HepG2 (cell line): ENCODE measurements around the gene ATP13A3.

Experiments
- ARNTL ChIP-seq: sonication (generic); formaldehyde crosslinking; IDR thresholded peaks from 2 replicates; pipeline ENCODE4 v1.4.0; 2020; ENCODE audit warnings: mild to moderate bottlenecking, missing genetic modification reagents
- DNMT1 ChIP-seq: sonication (generic); formaldehyde crosslinking; IDR thresholded peaks from 2 replicates; pipeline ENCODE4 v1.5.1; 2020; ENCODE audit warnings: mild to moderate bottlenecking, missing genetic modification reagents
- JUND ChIP-seq: sonication (generic); formaldehyde crosslinking; IDR thresholded peaks from 2 replicates; pipeline ENCODE4 v1.8.0; 2022; ENCODE audit warnings: mild to moderate bottlenecking, missing genetic modification reagents
- MAFK ChIP-seq, 2 experiments: IDR thresholded peaks in 1 of 2; conservative IDR thresholded peaks in 1 of 2; 2 replicates each; pipeline ENCODE4 v1.6.1; 2011; ENCODE audit warnings: improper control_type of control experiment in 2 of 2, low read length in 2 of 2
- NFRKB ChIP-seq: fragments of 450-650 bp; IDR thresholded peaks from 2 replicates; pipeline ENCODE4 v1.6.1; 2017
- POLR2AphosphoS2 ChIP-seq: IDR thresholded peaks from 2 replicates; pipeline ENCODE4 v1.6.1; 2011; ENCODE audit warnings: low read depth, low read length, improper control_type of control experiment
- POLR2AphosphoS5 ChIP-seq: IDR thresholded peaks from 2 replicates; pipeline ENCODE4 v1.6.1; 2012; ENCODE audit warnings: low read depth, low read length
- SMYD3 ChIP-seq: sonication (generic); formaldehyde crosslinking; IDR thresholded peaks from 2 replicates; pipeline ENCODE4 v1.8.1; 2023; ENCODE audit warnings: mild to moderate bottlenecking, missing genetic modification reagents
- ZNF570 ChIP-seq: sonication (generic); formaldehyde crosslinking; IDR thresholded peaks from 2 replicates; pipeline ENCODE4 v1.4.0; 2020; ENCODE audit warnings: mild to moderate bottlenecking, missing genetic modification reagents, borderline replicate concordance
- TF ChIP-seq, protein P1 (sequence below): sonication (generic); formaldehyde crosslinking; IDR thresholded peaks from 2 replicates; pipeline ENCODE4 v1.4.0; 2020; ENCODE audit warnings: missing genetic modification reagents, mild to moderate bottlenecking, borderline replicate concordance
- TF ChIP-seq, protein P2 (sequence below), 2 experiments: IDR thresholded peaks; 2 replicates each; pipeline ENCODE4 v1.6.1; 2011 to 2012; ENCODE audit warnings: low read length in 2 of 2, borderline replicate concordance in 1 of 2, low read depth in 1 of 2, mild to moderate bottlenecking in 1 of 2, moderate library complexity in 1 of 2

DNA sequence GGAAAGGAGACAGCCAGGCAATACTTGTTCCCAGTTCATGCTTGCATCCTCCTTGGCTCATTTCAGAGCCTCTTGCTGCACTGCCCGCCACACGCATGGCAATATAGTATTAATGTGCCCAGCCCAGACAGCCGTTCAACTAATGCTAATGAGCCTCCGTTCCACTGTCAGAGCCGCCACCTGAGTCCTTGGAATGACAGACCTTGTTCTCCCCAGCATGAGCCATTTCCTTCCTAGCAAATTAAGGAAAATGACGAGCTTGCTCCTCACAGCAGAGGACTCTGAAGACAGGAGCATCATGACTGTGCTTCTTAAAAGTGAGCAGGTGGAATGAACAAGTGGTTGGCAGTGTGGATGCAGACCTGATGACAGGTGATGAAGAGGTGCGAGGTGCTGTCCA is 106.5 kb downstream of the ATP13A3 start:
- TF ChIP-seq POLR2AphosphoS2: no peak
- TF ChIP-seq SMYD3 (CRISPR knock-in tag): no peak
- no peak for TF ChIP-seq DNMT1
- TF ChIP-seq MAFK (conservative IDR thresholded peaks at IDR 0.05 in 1 of 2, IDR thresholded peaks at IDR 0.05 in 1 of 2; ENCODE audit: low read length in 2 of 2): no peak
- TF ChIP-seq JUND (CRISPR knock-in tag): no peak
- TF ChIP-seq NFRKB: no peak
- no peak for TF ChIP-seq ZNF570 (CRISPR knock-in tag)
- no peak for TF ChIP-seq ARNTL
- TF ChIP-seq, protein P1, sequence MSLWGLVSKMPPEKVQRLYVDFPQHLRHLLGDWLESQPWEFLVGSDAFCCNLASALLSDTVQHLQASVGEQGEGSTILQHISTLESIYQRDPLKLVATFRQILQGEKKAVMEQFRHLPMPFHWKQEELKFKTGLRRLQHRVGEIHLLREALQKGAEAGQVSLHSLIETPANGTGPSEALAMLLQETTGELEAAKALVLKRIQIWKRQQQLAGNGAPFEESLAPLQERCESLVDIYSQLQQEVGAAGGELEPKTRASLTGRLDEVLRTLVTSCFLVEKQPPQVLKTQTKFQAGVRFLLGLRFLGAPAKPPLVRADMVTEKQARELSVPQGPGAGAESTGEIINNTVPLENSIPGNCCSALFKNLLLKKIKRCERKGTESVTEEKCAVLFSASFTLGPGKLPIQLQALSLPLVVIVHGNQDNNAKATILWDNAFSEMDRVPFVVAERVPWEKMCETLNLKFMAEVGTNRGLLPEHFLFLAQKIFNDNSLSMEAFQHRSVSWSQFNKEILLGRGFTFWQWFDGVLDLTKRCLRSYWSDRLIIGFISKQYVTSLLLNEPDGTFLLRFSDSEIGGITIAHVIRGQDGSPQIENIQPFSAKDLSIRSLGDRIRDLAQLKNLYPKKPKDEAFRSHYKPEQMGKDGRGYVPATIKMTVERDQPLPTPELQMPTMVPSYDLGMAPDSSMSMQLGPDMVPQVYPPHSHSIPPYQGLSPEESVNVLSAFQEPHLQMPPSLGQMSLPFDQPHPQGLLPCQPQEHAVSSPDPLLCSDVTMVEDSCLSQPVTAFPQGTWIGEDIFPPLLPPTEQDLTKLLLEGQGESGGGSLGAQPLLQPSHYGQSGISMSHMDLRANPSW (CRISPR knock-in tag): no peak
- TF ChIP-seq POLR2AphosphoS5: no peak
- TF ChIP-seq, protein P2, sequence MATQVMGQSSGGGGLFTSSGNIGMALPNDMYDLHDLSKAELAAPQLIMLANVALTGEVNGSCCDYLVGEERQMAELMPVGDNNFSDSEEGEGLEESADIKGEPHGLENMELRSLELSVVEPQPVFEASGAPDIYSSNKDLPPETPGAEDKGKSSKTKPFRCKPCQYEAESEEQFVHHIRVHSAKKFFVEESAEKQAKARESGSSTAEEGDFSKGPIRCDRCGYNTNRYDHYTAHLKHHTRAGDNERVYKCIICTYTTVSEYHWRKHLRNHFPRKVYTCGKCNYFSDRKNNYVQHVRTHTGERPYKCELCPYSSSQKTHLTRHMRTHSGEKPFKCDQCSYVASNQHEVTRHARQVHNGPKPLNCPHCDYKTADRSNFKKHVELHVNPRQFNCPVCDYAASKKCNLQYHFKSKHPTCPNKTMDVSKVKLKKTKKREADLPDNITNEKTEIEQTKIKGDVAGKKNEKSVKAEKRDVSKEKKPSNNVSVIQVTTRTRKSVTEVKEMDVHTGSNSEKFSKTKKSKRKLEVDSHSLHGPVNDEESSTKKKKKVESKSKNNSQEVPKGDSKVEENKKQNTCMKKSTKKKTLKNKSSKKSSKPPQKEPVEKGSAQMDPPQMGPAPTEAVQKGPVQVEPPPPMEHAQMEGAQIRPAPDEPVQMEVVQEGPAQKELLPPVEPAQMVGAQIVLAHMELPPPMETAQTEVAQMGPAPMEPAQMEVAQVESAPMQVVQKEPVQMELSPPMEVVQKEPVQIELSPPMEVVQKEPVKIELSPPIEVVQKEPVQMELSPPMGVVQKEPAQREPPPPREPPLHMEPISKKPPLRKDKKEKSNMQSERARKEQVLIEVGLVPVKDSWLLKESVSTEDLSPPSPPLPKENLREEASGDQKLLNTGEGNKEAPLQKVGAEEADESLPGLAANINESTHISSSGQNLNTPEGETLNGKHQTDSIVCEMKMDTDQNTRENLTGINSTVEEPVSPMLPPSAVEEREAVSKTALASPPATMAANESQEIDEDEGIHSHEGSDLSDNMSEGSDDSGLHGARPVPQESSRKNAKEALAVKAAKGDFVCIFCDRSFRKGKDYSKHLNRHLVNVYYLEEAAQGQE (IDR thresholded peaks at IDR 0.05; ENCODE audit: borderline replicate concordance in 1 of 2, low read depth in 1 of 2, low read length in 2 of 2): no peak
